ENCODE data around the gene STXBP1.
A peak's percentile ranks its signal among the peaks of the same experiment; 100 is the strongest.
"Not testable (repeated sequence)": the region's sequence is repeated elsewhere in the genome, so short reads cannot be mapped to it uniquely, and the experiment has no call there.

The STXBP1 gene

DNA sequence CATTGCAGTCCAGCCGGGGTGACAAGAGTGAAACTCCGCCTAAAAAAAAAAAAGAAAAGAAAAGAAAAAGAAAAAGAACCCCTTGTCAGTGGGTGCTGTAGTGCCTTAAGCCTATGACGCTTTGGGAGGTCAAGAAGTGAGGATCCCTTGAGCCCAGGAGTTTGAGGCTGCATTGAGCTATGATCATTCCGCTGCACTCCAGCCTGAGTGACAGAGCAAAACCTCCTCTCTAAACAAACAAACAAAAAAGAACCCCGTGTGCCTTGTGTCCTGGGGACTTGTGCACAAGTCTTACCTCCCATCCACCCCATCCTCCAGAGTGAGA lies 33.5 kb upstream of the STXBP1 start:
- no peak for DNase-seq

- DNase-seq = peak; percentile 60
Measured at GRCh38 chr9:127578952-127579853, 32.9 kb upstream of the STXBP1 start.

GRCh38 chr9:127580366-127580765 lies 31.7 kb upstream of the STXBP1 start:
- no peak for DNase-seq

DNA sequence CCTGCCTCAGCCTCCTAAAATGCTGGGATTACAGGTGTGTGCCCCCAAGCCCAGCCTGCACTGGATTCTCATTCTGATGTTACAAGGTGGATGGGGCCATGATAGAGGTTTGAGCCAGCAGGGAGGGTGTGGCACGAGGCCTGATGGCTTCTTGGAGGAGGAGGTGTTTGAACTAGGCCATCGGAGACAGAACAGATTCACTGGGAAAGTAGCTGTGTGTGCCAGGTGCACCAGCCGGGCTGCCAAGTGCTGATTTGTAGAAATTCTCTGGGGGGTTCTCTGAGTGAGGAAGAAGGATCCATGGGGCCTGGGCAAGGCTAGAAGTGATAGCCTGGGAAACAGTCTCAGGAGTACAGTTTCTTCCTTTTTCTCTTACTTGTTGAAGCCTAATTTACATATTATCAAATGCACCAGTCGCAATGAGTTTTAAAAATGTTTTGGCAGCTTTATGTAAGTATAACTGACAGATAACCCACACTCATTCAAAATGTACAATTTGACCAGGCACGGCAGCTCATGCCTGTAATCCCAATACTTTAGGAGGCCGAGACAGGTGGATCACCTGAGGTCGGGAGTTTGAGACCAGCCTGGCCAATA lies 31.1 kb upstream of the STXBP1 start:
- no peak for DNase-seq

GRCh38 chr9:127584474-127584805 lies 27.6 kb upstream of the STXBP1 start:
- DNase-seq = not testable (repeated sequence)

DNA sequence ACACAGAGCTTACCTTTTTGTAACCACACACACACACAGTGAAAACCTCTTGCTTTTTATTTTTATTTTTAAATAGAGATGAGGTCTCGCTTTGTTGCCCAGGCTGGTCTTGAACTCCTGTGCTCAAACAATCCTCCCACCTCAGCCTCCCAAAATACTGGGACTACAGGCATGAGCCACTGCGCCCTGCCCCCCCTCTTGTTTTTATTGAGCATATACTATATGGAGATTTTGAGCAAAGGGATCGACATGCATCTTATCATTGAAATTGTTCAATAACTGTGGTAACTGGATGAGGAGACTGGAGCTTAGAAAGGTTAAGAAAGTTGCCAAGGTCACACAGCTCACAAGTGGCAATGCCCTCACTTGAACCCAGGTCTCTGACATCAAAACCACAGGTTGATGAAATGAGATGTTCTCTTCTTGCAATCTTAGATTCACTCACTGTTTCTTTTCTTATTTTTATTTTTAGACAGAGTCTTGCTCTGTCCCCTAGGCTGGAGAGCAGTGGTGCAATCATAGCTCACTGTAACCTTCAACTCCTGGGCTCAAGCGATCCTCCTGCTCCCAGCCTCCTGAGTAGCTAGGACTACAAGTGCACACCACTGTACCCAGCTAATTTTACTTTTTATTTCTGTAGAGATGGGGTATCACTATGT lies 26.8 kb upstream of the STXBP1 start:
- DNase-seq = no peak

- DNase-seq = no peak
Measured at GRCh38 chr9:127586096-127586495, 26.0 kb upstream of the STXBP1 start.

- DNase-seq = peak; percentile 40
Measured at GRCh38 chr9:127586537-127586936, 25.5 kb upstream of the STXBP1 start.

GRCh38 chr9:127587966-127588365 lies 24.1 kb upstream of the STXBP1 start:
- DNase-seq = no peak

- no peak for DNase-seq
Measured at GRCh38 chr9:127588740-127589506, 23.2 kb upstream of the STXBP1 start.

- DNase-seq = no peak
Measured at GRCh38 chr9:127589955-127590370, 22.1 kb upstream of the STXBP1 start.

DNA sequence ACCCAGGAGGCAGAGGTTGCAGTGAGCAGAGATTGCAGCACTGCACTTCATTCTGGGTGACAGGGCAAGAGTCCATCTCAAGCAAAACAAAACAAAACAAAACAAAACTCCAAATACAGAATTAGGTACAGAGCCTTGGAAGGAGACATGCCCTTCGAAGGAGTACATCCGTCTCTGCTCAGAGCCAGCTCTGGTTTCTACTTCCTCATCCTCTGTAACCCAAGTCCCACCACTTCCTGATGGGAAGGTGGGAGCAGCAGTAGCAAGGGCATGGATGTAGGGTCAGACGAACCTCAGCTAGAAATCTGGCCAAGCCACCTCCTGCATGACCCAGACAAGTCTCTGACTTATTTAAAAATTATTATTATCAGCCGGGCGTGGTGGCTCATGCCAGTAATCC lies 16.5 kb upstream of the STXBP1 start:
- no peak for DNase-seq

GRCh38 chr9:127598839-127599549 lies 13.1 kb upstream of the STXBP1 start:
- no peak for DNase-seq

- DNase-seq = no peak
Measured at GRCh38 chr9:127599550-127599891, 12.6 kb upstream of the STXBP1 start.

DNA sequence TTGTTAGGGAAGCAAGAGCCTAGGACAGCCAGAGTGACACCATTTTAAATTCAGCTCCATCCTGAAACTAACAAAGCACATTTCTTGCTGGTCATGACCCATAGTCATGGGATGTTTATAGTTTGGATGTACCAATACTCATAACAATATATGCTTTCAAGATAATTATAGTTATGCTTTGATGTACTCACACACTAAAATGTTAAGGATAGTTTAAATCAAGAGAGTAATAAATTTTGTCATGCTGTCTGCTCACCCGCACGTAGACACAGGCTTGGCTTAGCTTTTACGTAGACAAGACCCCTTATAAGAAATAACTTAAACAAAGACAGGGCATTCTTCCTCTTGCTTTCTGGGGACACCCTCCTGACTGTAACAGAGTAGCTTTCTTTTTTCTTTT lies 8.9 kb upstream of the STXBP1 start:
- no peak for DNase-seq

DNA sequence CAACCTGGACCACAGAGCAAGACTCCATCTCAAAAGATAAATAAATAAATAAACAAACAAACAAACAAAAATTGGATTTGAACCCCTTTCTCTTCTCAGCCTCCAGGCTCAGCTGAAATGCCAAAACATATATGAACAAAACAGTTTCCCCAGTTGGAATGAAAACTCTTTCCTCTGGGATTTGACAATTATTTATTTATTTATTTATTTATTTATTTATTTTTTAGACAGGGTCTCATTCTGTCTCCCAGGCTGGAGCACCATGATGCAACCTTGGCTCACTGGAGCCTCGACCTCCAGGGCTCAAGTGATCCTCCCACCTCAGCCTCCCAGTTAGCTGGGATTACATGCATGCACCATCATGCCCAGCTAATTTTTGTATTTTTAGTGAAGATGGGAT lies 6.0 kb upstream of the STXBP1 start:
- DNase-seq = no peak

DNA sequence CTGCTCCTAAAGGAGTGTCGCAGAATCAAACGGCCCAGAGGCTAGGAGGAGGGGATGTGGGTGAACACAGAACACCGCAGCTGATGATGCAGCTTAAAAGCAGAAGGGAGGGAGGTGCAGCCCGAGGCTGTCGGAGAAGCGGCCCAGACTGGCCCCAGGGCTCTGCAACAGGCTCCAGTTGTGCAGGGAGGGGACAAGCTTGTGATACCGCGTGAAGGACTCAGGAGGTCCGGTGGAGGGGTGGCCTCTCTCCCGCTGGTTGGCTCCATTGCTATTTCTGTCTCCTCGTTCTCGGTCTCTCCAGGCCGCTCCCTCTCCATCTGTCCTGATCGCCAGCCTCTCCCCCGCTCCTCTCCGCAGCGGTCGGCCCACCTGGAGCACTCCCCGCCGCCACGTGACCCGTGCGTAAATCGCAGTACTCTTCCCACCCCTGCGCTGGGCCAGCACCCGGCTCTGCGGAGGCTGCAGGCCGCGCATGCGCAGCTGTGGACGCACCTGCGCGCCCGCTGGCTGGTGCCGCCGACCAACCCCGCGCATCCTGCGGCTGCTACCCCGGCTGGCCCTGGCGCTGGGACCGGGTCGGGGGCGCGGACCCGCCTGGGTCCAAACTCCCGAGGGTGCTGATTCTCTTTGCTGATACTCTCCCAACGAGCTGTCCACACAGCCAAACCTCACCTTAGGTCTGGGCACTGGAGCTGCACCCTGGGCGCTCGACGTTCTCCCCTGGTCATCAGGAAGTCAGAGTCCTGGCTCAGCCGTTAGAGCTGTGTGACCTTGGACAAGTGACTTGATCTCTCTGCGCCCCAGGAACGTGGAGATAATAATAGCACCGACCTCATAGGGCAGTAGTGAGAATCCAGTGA lies 3.7 kb upstream of the STXBP1 start:
- peak; percentile 67 for DNase-seq

GRCh38 chr9:127611603-127611898 lies 526 bp upstream of the STXBP1 start:
- no peak for DNase-seq

- DNase-seq = peak; percentile 15
Measured at GRCh38 chr9:127612939-127613582, 984 bp downstream of the STXBP1 start.

DNA sequence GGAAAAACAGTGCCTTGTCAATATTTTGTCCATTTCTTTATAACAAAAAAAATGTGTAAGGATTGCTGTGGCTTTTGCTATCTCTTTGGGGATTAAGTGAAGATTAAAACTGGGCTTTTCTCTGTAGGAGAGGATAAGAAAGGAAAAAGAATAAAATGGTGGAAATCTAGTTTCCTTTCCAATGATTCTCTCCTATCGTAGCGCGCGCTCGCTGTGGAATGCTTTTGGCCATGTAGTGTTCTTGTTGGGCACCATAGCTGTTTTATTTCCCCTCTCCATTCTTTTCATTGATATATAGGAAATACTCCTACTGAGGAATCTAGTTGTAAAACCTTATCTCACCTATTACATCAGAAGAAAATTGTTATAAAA lies 1.5 kb downstream of the STXBP1 start:
- DNase-seq = no peak

DNA sequence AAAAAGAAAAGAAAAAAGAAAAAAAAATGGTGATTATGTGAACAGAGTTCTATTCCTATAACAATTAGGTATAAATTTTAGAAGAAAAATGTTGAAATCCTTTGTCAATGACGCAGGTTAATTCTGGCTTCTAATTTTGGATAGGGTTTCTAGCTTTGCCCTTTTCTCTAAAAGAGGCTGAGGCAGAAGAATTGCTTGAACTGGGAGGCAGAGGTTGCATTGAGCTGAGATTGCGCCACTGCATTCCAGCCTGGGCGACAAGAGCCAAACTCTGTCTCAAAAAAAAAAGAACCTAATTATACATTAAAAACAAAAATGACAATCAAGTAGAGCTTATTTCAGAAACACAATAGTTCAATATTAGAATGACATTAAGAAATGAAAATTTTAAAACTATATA lies 2.9 kb downstream of the STXBP1 start:
- no peak for DNase-seq

Measured in activated CD4-positive, alpha-beta T cell treated with anti-CD3 and anti-CD28 coated beads for 1 hour (primary cell).